ENCODE measurements around the gene ALDH3B1. TPM values are rescaled to one million over a fixed set of nuclear protein-coding genes. Genes with fewer than 3 reads are reported as not detected.

Gene ALDH3B1
- 28.6 and 35.3 TPM in 2 replicates for total RNA-seq

GRCh38 chr11:68010090-68011041 lies at the start of gene ALDH3B1:
TSS of gene ALDH3B1 (plus strand) at chr11:68010327. CDS start at chr11:68015298, 4,971 bp downstream.

GRCh38 chr11:68003846-68004550 lies 6.1 kb upstream of the ALDH3B1 start, which contains the start of gene UNC93B1:
TSS of gene UNC93B1 (minus strand) at chr11:68004097. CDS start at chr11:68004043, 54 bp downstream.

GRCh38 chr11:68030318-68031143 lies 20.4 kb downstream of the ALDH3B1 start, which contains the start of gene NDUFS8:
TSS of gene NDUFS8 (plus strand) at chr11:68030681. CDS start at chr11:68032152, 1,471 bp downstream.

GRCh38 chr11:68038718-68039525 lies 28.8 kb downstream of the ALDH3B1 start, which contains the start of gene TCIRG1:
TSS of gene TCIRG1 (plus strand) at chr11:68039025. CDS start at chr11:68041272, 2,247 bp downstream.

Small RNAs within 50 kb of the gene (small RNA-seq; reads per million reads assigned to genes)
- gene MIR6753 = not detected

Other genes starting within 250 kb of the ALDH3B1 start
- gene UNC93B1, start 6.2 kb upstream of the ALDH3B1 start, total RNA-seq = 31.8 and 32.5 TPM in 2 replicates
- 67.1 and 114 TPM in 2 replicates for gene NDUFS8, start 20.4 kb downstream of the ALDH3B1 start, total RNA-seq
- 139 and 143 TPM in 2 replicates for gene TCIRG1, start 28.7 kb downstream of the ALDH3B1 start, total RNA-seq
- gene CHKA, start 111.1 kb downstream of the ALDH3B1 start, total RNA-seq = 8.6 and 14.9 TPM in 2 replicates
- 29.5 and 42.8 TPM in 2 replicates for gene KMT5B, start 203.0 kb downstream of the ALDH3B1 start, total RNA-seq